ENCODE data around the gene APOB.
"Not testable (repeated sequence)": the region's sequence is repeated elsewhere in the genome, so short reads cannot be mapped to it uniquely, and the experiment has no call there.

Gene APOB

GRCh38 chr2:21033237-21034155 lies 10.4 kb downstream of the APOB start:
- no peaks in the 10 kb centered on the region for H3K4me1 ChIP-seq
- H3K9ac ChIP-seq = no peak overlapping the region
- no peaks in the 10 kb centered on the region for H4K20me1 ChIP-seq
- H3K9me3 ChIP-seq = no peaks in the 10 kb centered on the region
- H3K27me3 ChIP-seq = no peaks in the 10 kb centered on the region
- no peak overlapping the region for H3K27ac ChIP-seq
- no peaks in the 10 kb centered on the region for H3K36me3 ChIP-seq
- no peak overlapping the region for H3K4me3 ChIP-seq
- H3K4me2 ChIP-seq = no peak overlapping the region
- no peak for TF ChIP-seq Cebpa-rat (IDR thresholded peaks at IDR 0.05)

- no peak overlapping the region for H3K9ac ChIP-seq
- H3K9me3 ChIP-seq = no peaks in the 10 kb centered on the region
- H3K4me1 ChIP-seq = no peaks in the 10 kb centered on the region
- no peaks in the 10 kb centered on the region for H4K20me1 ChIP-seq
- no peak overlapping the region for H3K4me3 ChIP-seq
- no peak overlapping the region for H3K4me2 ChIP-seq
- no peaks in the 10 kb centered on the region for H3K36me3 ChIP-seq
- H3K27ac ChIP-seq = no peak overlapping the region
- no peak for TF ChIP-seq Cebpa-rat (IDR thresholded peaks at IDR 0.05)
- no peaks in the 10 kb centered on the region for H3K27me3 ChIP-seq
These were observed 11.3 kb downstream of the APOB start for GRCh38 chr2:21032338-21033236.

- Histone ChIP-seq H3K27ac (no peak overlapping the region), H3K4me3 (no peak overlapping the region), H3K27me3 (no peaks in the 10 kb centered on the region), H4K20me1 (no peaks in the 10 kb centered on the region), H3K4me1 (no peaks in the 10 kb centered on the region), H3K4me2 (no peak overlapping the region), H3K9ac (no peak overlapping the region), H3K9me3 (no peaks in the 10 kb centered on the region), H3K36me3 (no peaks in the 10 kb centered on the region)
- no peak for TF ChIP-seq Cebpa-rat (IDR thresholded peaks at IDR 0.05)
These were observed 12.6 kb downstream of the APOB start for GRCh38 chr2:21030983-21031968.

GRCh38 chr2:21029519-21029918 lies 14.4 kb downstream of the APOB start:
- H3K9me3 ChIP-seq = no peaks in the 10 kb centered on the region
- no peak for TF ChIP-seq Cebpa-rat (IDR thresholded peaks at IDR 0.05)

GRCh38 chr2:21028951-21029350 lies 14.9 kb downstream of the APOB start:
- not testable (repeated sequence) for H3K9me3 ChIP-seq, H3K4me2 ChIP-seq, H4K20me1 ChIP-seq, H3K27me3 ChIP-seq, H3K27ac ChIP-seq, H3K36me3 ChIP-seq, H3K9ac ChIP-seq, H3K4me3 ChIP-seq
- H3K4me1 ChIP-seq = peaks cover 11% of the 10 kb centered on the region

More at GRCh38 chr2:21029519-21029918, 14.4 kb downstream of the APOB start:
- Histone ChIP-seq H3K36me3 (no peaks in the 10 kb centered on the region), H3K4me2 (no peak overlapping the region), H3K27me3 (no peaks in the 10 kb centered on the region), H3K4me1 (peaks cover 7% of the 10 kb centered on the region), H3K9ac (no peak overlapping the region), H3K4me3 (no peak overlapping the region), H3K27ac (no peak overlapping the region), H4K20me1 (no peaks in the 10 kb centered on the region)

GRCh38 chr2:21028021-21028947 lies 15.6 kb downstream of the APOB start:
- no peak for TF ChIP-seq Cebpa-rat (IDR thresholded peaks at IDR 0.05)
- H3K27ac ChIP-seq = no peak overlapping the region
- H4K20me1 ChIP-seq = no peaks in the 10 kb centered on the region
- H3K27me3 ChIP-seq = no peaks in the 10 kb centered on the region
- no peak overlapping the region for H3K4me3 ChIP-seq
- H3K9ac ChIP-seq = no peak overlapping the region
- no peaks in the 10 kb centered on the region for H3K36me3 ChIP-seq
- H3K4me1 ChIP-seq = peaks cover 11% of the 10 kb centered on the region
- H3K9me3 ChIP-seq = no peaks in the 10 kb centered on the region
- no peak overlapping the region for H3K4me2 ChIP-seq

GRCh38 chr2:21026479-21027282 lies 17.2 kb downstream of the APOB start:
- H3K27me3 ChIP-seq = no peaks in the 10 kb centered on the region
- H3K4me2 ChIP-seq = no peak overlapping the region
- H3K4me3 ChIP-seq = no peak overlapping the region
- no peak overlapping the region for H3K9ac ChIP-seq
- peaks cover 11% of the 10 kb centered on the region for H3K4me1 ChIP-seq
- no peaks in the 10 kb centered on the region for H3K36me3 ChIP-seq
- no peak overlapping the region for H3K27ac ChIP-seq
- H4K20me1 ChIP-seq = no peaks in the 10 kb centered on the region
- no peak for TF ChIP-seq Cebpa-rat (IDR thresholded peaks at IDR 0.05)
- no peaks in the 10 kb centered on the region for H3K9me3 ChIP-seq

Measured in BLaER1 (cell line).